Thoracic aorta (tissue), 2 donors: ENCODE results near the gene SYNGAP1. TPM values are rescaled to one million over a fixed set of nuclear protein-coding genes. Genes with fewer than 3 reads are reported as not detected.

Experiments used
- ATAC-seq: fragments of 150-250 bp; one replicate; pipeline ENCODE4 v1.8.0; 2017; ENCODE audit warnings: low read depth; ENCODE audit not compliant: insufficient number of reproducible peaks, low FRiP score
- DNase-seq: peaks from one replicate; pipeline ENCODE4 v3.0.0-alpha.2; 2020; ENCODE audit warnings: low spot score
- H3K27ac ChIP-seq, 2 donors: fragments of 200-600 bp; sonication (generic); 1 replicate in 1 of 2; 2 replicates in 1 of 2; pipeline ENCODE4 v1.5.1; 2016; ENCODE audit warnings: mild to moderate bottlenecking in 2 of 2, moderate library complexity in 2 of 2
- H3K27me3 ChIP-seq: fragments of 200-600 bp; sonication (generic); replicated peaks from 2 replicates; pipeline ENCODE4 v1.6.0; 2016; ENCODE audit warnings: mild to moderate bottlenecking; ENCODE audit not compliant: insufficient read depth
- H3K36me3 ChIP-seq: fragments of 200-600 bp; sonication (generic); one replicate; pipeline ENCODE4 v1.5.1; 2016
- H3K4me1 ChIP-seq, 2 donors: fragments of 200-600 bp; sonication (generic); 1 replicate in 1 of 2; 2 replicates in 1 of 2; pipeline versions ENCODE4 v1.5.1 to v1.6.0; 2016; ENCODE audit warnings: low read depth in 2 of 2, mild to moderate bottlenecking in 1 of 2; ENCODE audit not compliant: control insufficient read depth in 1 of 2
- H3K4me3 ChIP-seq: fragments of 200-600 bp; sonication (generic); 2 replicates; pipeline ENCODE4 v1.5.1; 2016; ENCODE audit warnings: mild to moderate bottlenecking
- H3K9me3 ChIP-seq: fragments of 200-600 bp; sonication (generic); 2 replicates; pipeline ENCODE4 v1.5.1; 2016
- total RNA-seq, 2 donors: library from RNA; depleted of rRNA; stranded (reverse); fragments of >200 nt; gene quantifications; one replicate each; pipeline versions ENCODE4 v1.1.0 to v1.2.3, GENCODE V29; 2016
- TF ChIP-seq, protein P1 (sequence below): fragments of 200-600 bp; sonication (generic); IDR thresholded peaks from one replicate; pipeline ENCODE4 v1.5.1; 2019; ENCODE audit warnings: antibody characterized with exemption

Gene SYNGAP1
- total RNA-seq, 2 donors from 2014 or later: 16.2 to 24.6 TPM

DNA sequence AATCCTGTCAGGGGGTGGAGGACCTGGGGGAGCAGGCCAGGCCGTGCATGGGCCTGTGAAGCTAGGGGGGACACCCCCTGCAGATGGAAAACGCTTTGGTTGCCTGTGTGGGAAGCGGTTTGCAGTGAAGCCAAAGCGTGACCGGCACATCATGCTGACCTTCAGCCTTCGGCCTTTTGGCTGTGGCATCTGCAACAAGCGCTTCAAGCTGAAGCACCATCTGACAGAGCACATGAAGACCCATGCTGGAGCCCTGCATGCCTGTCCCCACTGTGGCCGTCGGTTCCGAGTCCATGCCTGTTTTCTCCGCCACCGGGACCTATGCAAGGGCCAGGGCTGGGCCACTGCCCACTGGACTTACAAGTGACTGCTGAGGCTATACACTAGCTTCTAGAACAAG lies 36.3 kb downstream of the SYNGAP1 start:
- H3K4me3 ChIP-seq: no peak overlapping the region
- H3K4me1 ChIP-seq: peaks cover 10 to 21% of the 10 kb centered on the region in 2 donors
- no peaks in the 10 kb centered on the region for H3K9me3 ChIP-seq
- TF ChIP-seq, protein P1, sequence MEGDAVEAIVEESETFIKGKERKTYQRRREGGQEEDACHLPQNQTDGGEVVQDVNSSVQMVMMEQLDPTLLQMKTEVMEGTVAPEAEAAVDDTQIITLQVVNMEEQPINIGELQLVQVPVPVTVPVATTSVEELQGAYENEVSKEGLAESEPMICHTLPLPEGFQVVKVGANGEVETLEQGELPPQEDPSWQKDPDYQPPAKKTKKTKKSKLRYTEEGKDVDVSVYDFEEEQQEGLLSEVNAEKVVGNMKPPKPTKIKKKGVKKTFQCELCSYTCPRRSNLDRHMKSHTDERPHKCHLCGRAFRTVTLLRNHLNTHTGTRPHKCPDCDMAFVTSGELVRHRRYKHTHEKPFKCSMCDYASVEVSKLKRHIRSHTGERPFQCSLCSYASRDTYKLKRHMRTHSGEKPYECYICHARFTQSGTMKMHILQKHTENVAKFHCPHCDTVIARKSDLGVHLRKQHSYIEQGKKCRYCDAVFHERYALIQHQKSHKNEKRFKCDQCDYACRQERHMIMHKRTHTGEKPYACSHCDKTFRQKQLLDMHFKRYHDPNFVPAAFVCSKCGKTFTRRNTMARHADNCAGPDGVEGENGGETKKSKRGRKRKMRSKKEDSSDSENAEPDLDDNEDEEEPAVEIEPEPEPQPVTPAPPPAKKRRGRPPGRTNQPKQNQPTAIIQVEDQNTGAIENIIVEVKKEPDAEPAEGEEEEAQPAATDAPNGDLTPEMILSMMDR: no peak
- H3K27ac ChIP-seq: no peak overlapping the region
- DNase-seq: no peak
- H3K36me3 ChIP-seq: peaks cover 17% of the 10 kb centered on the region
- H3K27me3 ChIP-seq: no peaks in the 10 kb centered on the region
- no peak for ATAC-seq

DNA sequence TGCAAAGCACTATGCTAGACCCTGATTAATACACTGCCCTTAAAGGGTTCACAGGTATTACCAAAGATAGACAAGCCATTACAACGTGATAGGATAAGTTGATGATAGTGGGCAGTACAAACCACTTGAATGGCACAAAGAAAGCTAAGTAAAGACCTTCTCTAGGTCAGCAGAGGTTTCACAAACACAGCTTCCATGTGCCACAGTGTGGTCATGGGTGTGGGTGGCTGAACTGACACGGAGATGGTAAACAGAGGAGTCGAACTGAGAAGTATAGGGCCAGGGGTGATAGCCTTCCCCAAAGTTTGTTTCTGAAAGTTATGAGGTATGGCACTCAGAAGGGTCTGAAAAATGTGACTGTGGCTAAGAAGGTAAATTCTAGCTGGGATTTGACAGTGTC lies 38.8 kb downstream of the SYNGAP1 start:
- Histone ChIP-seq H3K9me3 (no peaks in the 10 kb centered on the region), H3K27ac (no peak overlapping the region), H3K27me3 (no peaks in the 10 kb centered on the region), H3K4me1 (peaks cover 5 to 11% of the 10 kb centered on the region in 2 donors), H3K36me3 (peaks cover 17% of the 10 kb centered on the region), H3K4me3 (no peak overlapping the region)
- DNase-seq (no peak), ATAC-seq (no peak)
- TF ChIP-seq, protein P1: no peak

DNA sequence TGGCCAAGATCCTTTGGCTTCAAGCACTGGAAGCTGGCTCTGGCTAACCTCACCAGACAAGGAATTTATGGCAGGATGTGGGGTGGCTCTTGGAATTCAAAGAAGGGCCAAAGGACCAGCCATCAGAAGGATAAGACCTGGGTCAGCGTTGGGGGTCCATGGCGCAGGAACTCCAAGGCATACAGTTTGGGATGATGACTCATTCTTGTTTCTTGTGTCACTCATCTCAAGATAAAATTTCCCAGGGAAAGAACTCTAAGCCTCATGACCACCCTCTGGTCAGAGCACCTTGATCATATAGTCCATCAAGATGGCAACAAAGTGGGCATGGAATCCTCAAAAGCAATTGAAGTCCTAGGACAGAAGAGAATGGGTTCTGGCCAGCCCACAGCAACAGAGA lies 39.4 kb downstream of the SYNGAP1 start:
- H3K36me3 ChIP-seq: peaks cover 17% of the 10 kb centered on the region
- no peak overlapping the region for H3K4me3 ChIP-seq
- H3K27ac ChIP-seq: no peak overlapping the region
- no peaks in the 10 kb centered on the region for H3K9me3 ChIP-seq
- H3K4me1 ChIP-seq: peaks cover 5 to 8% of the 10 kb centered on the region in 2 donors
- H3K27me3 ChIP-seq: no peaks in the 10 kb centered on the region
- DNase-seq (no peak), ATAC-seq (no peak)
- TF ChIP-seq, protein P1: no peak

DNA sequence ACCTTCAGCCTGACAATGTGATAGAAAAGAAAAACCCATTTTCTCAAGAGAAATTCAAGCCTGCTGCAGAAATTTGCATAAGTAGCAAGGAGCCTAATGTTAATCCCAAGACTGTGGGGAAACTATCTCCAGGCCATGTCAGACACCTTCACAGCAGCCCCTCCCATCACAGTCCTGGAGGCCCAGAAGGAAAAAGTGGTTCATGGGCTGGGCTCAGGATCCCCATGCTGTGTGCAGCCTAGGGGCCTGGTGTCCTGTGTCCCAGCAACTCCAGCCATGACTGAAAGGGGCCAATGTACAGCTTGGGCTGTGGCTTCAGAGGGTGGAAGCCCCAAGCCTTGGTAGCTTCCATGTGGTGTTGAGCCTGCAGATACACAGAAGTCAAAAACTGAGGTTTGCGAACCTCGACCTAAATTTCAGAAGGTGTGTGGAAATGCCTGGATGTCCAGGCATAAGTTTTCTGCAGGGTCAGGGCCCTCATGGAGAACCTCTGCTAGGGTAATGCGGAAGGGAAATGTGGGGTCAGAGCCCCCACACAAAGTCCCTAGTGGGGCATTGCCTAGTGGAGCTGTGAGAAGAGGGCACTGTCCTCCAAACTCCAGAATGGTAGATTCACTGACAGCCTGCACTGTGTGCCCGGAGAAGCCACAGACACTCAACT lies 46.3 kb downstream of the SYNGAP1 start:
- Histone ChIP-seq H3K4me1 (no peaks in the 10 kb centered on the region), H3K27me3 (no peaks in the 10 kb centered on the region), H3K27ac (no peak overlapping the region), H3K9me3 (no peaks in the 10 kb centered on the region), H3K4me3 (no peak overlapping the region), H3K36me3 (no peaks in the 10 kb centered on the region)
- DNase-seq: no peak
- no peak for ATAC-seq
- TF ChIP-seq, protein P1: no peak

DNA sequence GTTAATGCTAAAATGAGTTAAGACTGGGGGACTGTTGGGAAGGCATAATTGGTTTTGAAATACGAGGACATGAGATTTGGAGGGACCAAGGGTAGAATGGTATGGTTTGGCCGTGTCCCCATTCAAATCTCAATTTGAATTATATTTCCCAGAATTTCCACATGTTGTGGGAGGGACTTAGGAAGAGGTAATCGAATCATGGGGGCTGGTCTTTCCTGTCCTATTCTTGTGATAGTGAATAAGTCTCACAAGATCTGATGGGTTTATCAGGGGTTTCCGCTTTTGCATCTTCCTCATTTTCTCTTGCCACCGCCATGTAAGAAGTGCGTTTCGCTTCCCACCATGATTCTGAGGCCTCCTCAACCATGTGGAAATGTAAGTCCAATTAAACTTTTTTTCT lies 47.2 kb downstream of the SYNGAP1 start:
- no peaks in the 10 kb centered on the region for H3K27me3 ChIP-seq
- DNase-seq (no peak), ATAC-seq (no peak)
- H3K36me3 ChIP-seq: no peaks in the 10 kb centered on the region
- TF ChIP-seq, protein P1: no peak
- H3K4me1 ChIP-seq: no peaks in the 10 kb centered on the region
- H3K27ac ChIP-seq: no peak overlapping the region
- H3K9me3 ChIP-seq: no peaks in the 10 kb centered on the region
- no peak overlapping the region for H3K4me3 ChIP-seq
